Measurements from ENCODE around the gene MED16. TPM values are rescaled to one million over a fixed set of nuclear protein-coding genes. Genes with fewer than 3 reads are reported as not detected.
A peak's percentile ranks its signal among the peaks of the same experiment; 100 is the strongest.

The MED16 gene
- total and polyA plus RNA-seq, 2 of the 13 experiments (the other 11 are each of a cell fraction or from before 2014, with no cell fraction given): 13.3 to 14.8 TPM

- no peak for TF ChIP-seq CEBPZ (IDR thresholded peaks at IDR 0.05; ENCODE audit: low read length)
- peak; percentile 40 for TF ChIP-seq ZNF143 (CRISPR knock-in tag; IDR thresholded peaks at IDR 0.05)
- peak; percentile 72 for TF ChIP-seq DNMT1 (CRISPR knock-in tag; IDR thresholded peaks at IDR 0.05)
- TF ChIP-seq ZNF747 (CRISPR knock-in tag; IDR thresholded peaks at IDR 0.05; ENCODE audit: borderline replicate concordance): peak; percentile 53
- TF ChIP-seq ZKSCAN8 (CRISPR knock-in tag; IDR thresholded peaks at IDR 0.05; ENCODE audit: borderline replicate concordance): 0 out of 2 replicates have a peak, but pooled peaks have one; percentile 35
- TF ChIP-seq HMGXB3 (CRISPR knock-in tag; IDR thresholded peaks at IDR 0.05; ENCODE audit: borderline replicate concordance): peak; percentile 23; the same call in 1 of the 2 replicates
- TF ChIP-seq BATF2 (CRISPR knock-in tag; IDR thresholded peaks at IDR 0.05): no peak
- no peak for TF ChIP-seq CBX5 (CRISPR knock-in tag; IDR thresholded peaks at IDR 0.05; ENCODE audit: borderline replicate concordance)
- no peak for TF ChIP-seq HNF1B (CRISPR knock-in tag; IDR thresholded peaks at IDR 0.05)
- no peak for TF ChIP-seq FOXO1 (CRISPR knock-in tag; IDR thresholded peaks at IDR 0.05)
- TF ChIP-seq ZNF563 (CRISPR knock-in tag; IDR thresholded peaks at IDR 0.05): peak; percentile 78; the same call in 1 of the 2 replicates
- TF ChIP-seq IKZF4 (CRISPR knock-in tag; IDR thresholded peaks at IDR 0.05; ENCODE audit: borderline replicate concordance, low read depth, not compliant biosample characterization): no peak
- TF ChIP-seq MTA3 (CRISPR knock-in tag; IDR thresholded peaks at IDR 0.05): no peak
- no peak for TF ChIP-seq ZFP1 (CRISPR knock-in tag; IDR thresholded peaks at IDR 0.05)
- TF ChIP-seq HNRNPH1 (optimal IDR thresholded peaks at IDR 0.05; ENCODE audit: low read depth, low read length): no peak
- no peak for TF ChIP-seq ZBTB42 (CRISPR knock-in tag; IDR thresholded peaks at IDR 0.05)
- no peak for TF ChIP-seq KDM6A (CRISPR knock-in tag; IDR thresholded peaks at IDR 0.05; ENCODE audit: low read depth)
- TF ChIP-seq ZNF292 (CRISPR knock-in tag; IDR thresholded peaks at IDR 0.05; ENCODE audit: borderline replicate concordance, low read depth): no peak
- TF ChIP-seq TBX2 (CRISPR knock-in tag; IDR thresholded peaks at IDR 0.05; ENCODE audit: borderline replicate concordance): peak; percentile 88
- peak; percentile 67 for TF ChIP-seq POGZ (CRISPR knock-in tag; IDR thresholded peaks at IDR 0.05)
Observed at GRCh38 chr19:917323-918151, 24.6 kb upstream of the MED16 start, which contains the start of gene KISS1R (continued).
